Measurements from ENCODE around the gene BACH2. TPM values are rescaled to one million over a fixed set of nuclear protein-coding genes. Genes with fewer than 3 reads are reported as not detected.

Gene BACH2
- total and polyA plus RNA-seq, 4 donors = 0.78 to 17.4 (median 3.2) TPM

DNA sequence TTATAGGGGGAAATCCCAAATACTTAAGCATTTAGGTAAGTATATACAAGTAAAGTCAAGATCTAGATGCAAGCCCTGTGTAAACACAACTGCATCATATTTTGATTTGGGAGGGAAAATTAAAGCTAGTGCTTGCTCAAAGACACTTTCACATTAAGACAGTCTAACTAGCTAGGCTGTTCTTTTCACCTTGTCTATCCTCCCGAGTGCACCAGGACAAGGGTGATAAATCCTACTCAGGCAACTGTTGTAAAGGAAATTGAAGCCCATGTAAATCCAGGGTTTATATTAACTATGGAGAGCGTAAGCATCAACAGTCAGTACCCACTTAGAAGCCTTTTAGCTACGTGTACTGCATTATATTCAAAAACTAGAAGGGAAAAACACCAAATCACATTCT is 19.3 kb upstream of the BACH2 start:
- H3K9ac ChIP-seq (ENCODE audit: insufficient read depth in 1 of 2, low read length in 2 of 2) = no peak overlapping the region
- H3K4me3 ChIP-seq = no peak overlapping the region
- ATAC-seq (ENCODE audit: insufficient read depth, low FRiP score) (no peak), DNase-seq (no peak)
- H3K36me3 ChIP-seq (ENCODE audit: control insufficient read depth in 4 of 4, insufficient read depth in 4 of 4, low read length in 4 of 4) = no peaks in the 10 kb centered on the region
- no peaks in the 10 kb centered on the region for H3K4me1 ChIP-seq (ENCODE audit: control insufficient read depth in 5 of 5, insufficient read depth in 5 of 5, low read length in 5 of 5)
- H3K27me3 ChIP-seq (ENCODE audit: control insufficient read depth in 3 of 3, insufficient read depth in 3 of 3, low read length in 2 of 3) = peaks cover 0 to 7% (median 0%) of the 10 kb centered on the region in 3 donors
- TF ChIP-seq, protein P1, sequence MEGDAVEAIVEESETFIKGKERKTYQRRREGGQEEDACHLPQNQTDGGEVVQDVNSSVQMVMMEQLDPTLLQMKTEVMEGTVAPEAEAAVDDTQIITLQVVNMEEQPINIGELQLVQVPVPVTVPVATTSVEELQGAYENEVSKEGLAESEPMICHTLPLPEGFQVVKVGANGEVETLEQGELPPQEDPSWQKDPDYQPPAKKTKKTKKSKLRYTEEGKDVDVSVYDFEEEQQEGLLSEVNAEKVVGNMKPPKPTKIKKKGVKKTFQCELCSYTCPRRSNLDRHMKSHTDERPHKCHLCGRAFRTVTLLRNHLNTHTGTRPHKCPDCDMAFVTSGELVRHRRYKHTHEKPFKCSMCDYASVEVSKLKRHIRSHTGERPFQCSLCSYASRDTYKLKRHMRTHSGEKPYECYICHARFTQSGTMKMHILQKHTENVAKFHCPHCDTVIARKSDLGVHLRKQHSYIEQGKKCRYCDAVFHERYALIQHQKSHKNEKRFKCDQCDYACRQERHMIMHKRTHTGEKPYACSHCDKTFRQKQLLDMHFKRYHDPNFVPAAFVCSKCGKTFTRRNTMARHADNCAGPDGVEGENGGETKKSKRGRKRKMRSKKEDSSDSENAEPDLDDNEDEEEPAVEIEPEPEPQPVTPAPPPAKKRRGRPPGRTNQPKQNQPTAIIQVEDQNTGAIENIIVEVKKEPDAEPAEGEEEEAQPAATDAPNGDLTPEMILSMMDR (IDR thresholded peaks at IDR 0.05; ENCODE audit: control extremely low read depth, extremely low read depth) = no peak
- H3K9me3 ChIP-seq (ENCODE audit: control insufficient read depth in 4 of 4, insufficient read depth in 3 of 4, low read length in 3 of 4) = peaks cover 0 to 1% (median 0%) of the 10 kb centered on the region in 4 donors
- WGBS, 2 donors = 75 to 85% methylated on average over 3 of the region's 3 CpGs
- no peak overlapping the region for H3K27ac ChIP-seq (ENCODE audit: low read depth in 1 of 2, low read length in 1 of 2)

- WGBS, 2 donors = 89 to 90% methylated on average over 4 of the region's 4 CpGs
- no peak for DNase-seq
These were observed 18.8 kb upstream of the BACH2 start for GRCh38 chr6:90315354-90315950.

DNA sequence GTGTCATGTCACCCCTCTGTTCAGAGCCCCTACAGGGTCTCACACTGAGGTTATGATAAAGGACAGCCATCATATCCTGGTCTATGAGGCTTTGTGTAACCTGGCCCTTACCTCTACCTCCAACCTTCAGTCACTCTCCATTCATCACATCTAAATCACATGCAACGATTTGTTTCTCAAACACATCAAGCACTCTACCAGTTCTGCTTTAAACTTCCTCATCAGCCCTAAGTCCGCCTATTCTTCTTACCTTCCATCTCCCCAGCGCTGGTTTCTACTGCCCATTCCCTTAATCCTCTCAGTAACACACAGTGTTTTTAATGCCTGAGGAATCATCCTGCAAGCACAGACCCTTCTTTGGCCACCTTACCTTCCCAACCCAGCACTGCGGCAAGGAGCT is 17.9 kb upstream of the BACH2 start:
- Histone ChIP-seq H3K4me3 (no peak overlapping the region), H3K9me3 (ENCODE audit: control insufficient read depth in 4 of 4, insufficient read depth in 3 of 4, low read length in 3 of 4) (peaks cover 0 to 1% (median 0%) of the 10 kb centered on the region in 4 donors), H3K27me3 (ENCODE audit: control insufficient read depth in 3 of 3, insufficient read depth in 3 of 3, low read length in 2 of 3) (peaks cover 0 to 7% (median 0%) of the 10 kb centered on the region in 3 donors), H3K27ac (ENCODE audit: low read depth in 1 of 2, low read length in 1 of 2) (no peak overlapping the region), H3K4me1 (ENCODE audit: control insufficient read depth in 5 of 5, insufficient read depth in 5 of 5, low read length in 5 of 5) (no peaks in the 10 kb centered on the region), H3K9ac (ENCODE audit: insufficient read depth in 1 of 2, low read length in 2 of 2) (no peak overlapping the region), H3K36me3 (ENCODE audit: control insufficient read depth in 4 of 4, insufficient read depth in 4 of 4, low read length in 4 of 4) (no peaks in the 10 kb centered on the region)
- no peak for ATAC-seq (ENCODE audit: insufficient read depth, low FRiP score)
- TF ChIP-seq, protein P1 (IDR thresholded peaks at IDR 0.05; ENCODE audit: control extremely low read depth, extremely low read depth) = no peak
- no peak for DNase-seq
- whole genome bisulfite sequencing, 2 donors = 86 to 89% methylated on average over 4 of the region's 4 CpGs

More at GRCh38 chr6:90315354-90315950, 18.8 kb upstream of the BACH2 start:
- H3K27me3 ChIP-seq (ENCODE audit: control insufficient read depth in 3 of 3, insufficient read depth in 3 of 3, low read length in 2 of 3) = peaks cover 0 to 7% (median 0%) of the 10 kb centered on the region in 3 donors
- no peaks in the 10 kb centered on the region for H3K36me3 ChIP-seq (ENCODE audit: control insufficient read depth in 4 of 4, insufficient read depth in 4 of 4, low read length in 4 of 4)
- TF ChIP-seq, protein P1 (IDR thresholded peaks at IDR 0.05; ENCODE audit: control extremely low read depth, extremely low read depth) = no peak
- peaks cover 0 to 1% (median 0%) of the 10 kb centered on the region in 4 donors for H3K9me3 ChIP-seq (ENCODE audit: control insufficient read depth in 4 of 4, insufficient read depth in 3 of 4, low read length in 3 of 4)
- no peak overlapping the region for H3K9ac ChIP-seq (ENCODE audit: insufficient read depth in 1 of 2, low read length in 2 of 2)
- no peak for ATAC-seq (ENCODE audit: insufficient read depth, low FRiP score)
- H3K4me3 ChIP-seq = no peak overlapping the region
- no peaks in the 10 kb centered on the region for H3K4me1 ChIP-seq (ENCODE audit: control insufficient read depth in 5 of 5, insufficient read depth in 5 of 5, low read length in 5 of 5)
- no peak overlapping the region for H3K27ac ChIP-seq (ENCODE audit: low read depth in 1 of 2, low read length in 1 of 2)

DNA sequence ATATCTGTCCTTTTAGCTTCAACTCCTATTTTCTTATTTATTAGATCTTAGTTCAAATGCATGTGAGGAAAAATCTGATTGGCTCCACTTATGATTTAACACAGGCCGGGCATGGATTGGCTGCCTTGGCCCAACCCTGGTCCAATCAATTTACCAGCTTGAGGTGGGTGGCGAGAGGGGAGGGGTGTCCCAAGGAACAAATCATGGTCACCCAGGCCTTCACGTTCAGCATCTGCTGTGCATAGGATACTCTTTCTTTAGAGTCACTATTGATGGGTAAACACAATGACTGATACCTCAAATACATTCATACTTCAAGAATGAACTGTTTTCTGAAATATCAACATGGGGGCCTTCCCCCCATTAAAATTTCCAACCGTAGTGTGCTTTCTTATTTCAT is 14.9 kb upstream of the BACH2 start:
- Histone ChIP-seq H3K36me3 (ENCODE audit: control insufficient read depth in 4 of 4, insufficient read depth in 4 of 4, low read length in 4 of 4) (no peaks in the 10 kb centered on the region), H3K27ac (ENCODE audit: low read depth in 1 of 2, low read length in 1 of 2) (no peak overlapping the region), H3K4me1 (ENCODE audit: control insufficient read depth in 5 of 5, insufficient read depth in 5 of 5, low read length in 5 of 5) (no peaks in the 10 kb centered on the region), H3K27me3 (ENCODE audit: control insufficient read depth in 3 of 3, insufficient read depth in 3 of 3, low read length in 2 of 3) (peaks cover 0 to 7% (median 2%) of the 10 kb centered on the region in 3 donors), H3K9me3 (ENCODE audit: control insufficient read depth in 4 of 4, insufficient read depth in 3 of 4, low read length in 3 of 4) (peaks cover 0 to 1% (median 0%) of the 10 kb centered on the region in 4 donors), H3K9ac (ENCODE audit: insufficient read depth in 1 of 2, low read length in 2 of 2) (no peak overlapping the region), H3K4me3 (no peak overlapping the region)
- 91% methylated on average over 4 of the region's 4 CpGs for WGBS, 2 donors
- no peak for ATAC-seq (ENCODE audit: insufficient read depth, low FRiP score)
- TF ChIP-seq, protein P1 (IDR thresholded peaks at IDR 0.05; ENCODE audit: control extremely low read depth, extremely low read depth) = no peak
- no peak for DNase-seq
